ENCODE measurements around the gene CCNJL. TPM values are rescaled to one million over a fixed set of nuclear protein-coding genes. Genes with fewer than 3 reads are reported as not detected.

The CCNJL gene
- total RNA-seq, 1 donor from 2014 or later, result 11.4 TPM

- no peak overlapping the region for H3K4me3 Mint-ChIP-seq (ENCODE audit: unreplicated experiment)
- no peaks in the 10 kb centered on the region for H3K9me3 Mint-ChIP-seq (ENCODE audit: low read depth)
- peak; percentile 85 for DNase-seq (ENCODE audit: low spot score)
- no peak for TF ChIP-seq CTCF (IDR thresholded peaks at IDR 0.05)
- peaks cover 11% of the 10 kb centered on the region for H3K4me1 Mint-ChIP-seq (ENCODE audit: low read depth)
- peaks cover 11% of the 10 kb centered on the region for H3K36me3 Mint-ChIP-seq (ENCODE audit: low read depth)
- no peaks in the 10 kb centered on the region for H3K27me3 Mint-ChIP-seq (ENCODE audit: low read depth)
- no peak overlapping the region for H3K27ac Mint-ChIP-seq (ENCODE audit: unreplicated experiment)
These were observed 31.8 kb downstream of the CCNJL start for GRCh38 chr5:160280384-160281095.

DNA sequence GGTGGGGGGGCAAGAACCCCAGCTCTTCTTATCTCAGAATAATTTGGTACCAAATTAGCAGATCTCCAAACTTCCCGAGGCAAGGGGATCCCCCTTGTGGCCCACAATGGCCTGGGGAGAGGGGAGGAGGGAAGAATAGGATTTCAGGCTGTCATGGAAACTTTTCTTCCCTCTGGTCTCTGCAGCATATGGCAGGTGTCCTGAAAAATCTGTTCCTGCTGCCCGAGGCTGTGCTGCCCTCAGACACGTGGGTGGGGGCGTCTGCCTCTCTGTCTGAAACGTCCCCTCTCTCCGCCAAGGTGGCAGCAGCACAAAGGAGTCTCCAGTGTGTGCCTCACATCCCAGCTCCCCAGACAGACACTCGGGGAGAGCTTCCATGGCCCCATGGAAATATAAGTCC is 34.0 kb downstream of the CCNJL start:
- H3K36me3 Mint-ChIP-seq (ENCODE audit: low read depth), result peaks cover 10% of the 10 kb centered on the region
- H3K4me1 Mint-ChIP-seq (ENCODE audit: low read depth), result peaks cover 17% of the 10 kb centered on the region
- TF ChIP-seq CTCF (IDR thresholded peaks at IDR 0.05), result no peak
- DNase-seq (ENCODE audit: low spot score), result no peak
- H3K4me3 Mint-ChIP-seq (ENCODE audit: unreplicated experiment), result no peak overlapping the region
- no peaks in the 10 kb centered on the region for H3K9me3 Mint-ChIP-seq (ENCODE audit: low read depth)
- no peaks in the 10 kb centered on the region for H3K27me3 Mint-ChIP-seq (ENCODE audit: low read depth)
- H3K27ac Mint-ChIP-seq (ENCODE audit: unreplicated experiment), result no peak overlapping the region

- TF ChIP-seq CTCF (IDR thresholded peaks at IDR 0.05), result no peak
- H3K4me3 Mint-ChIP-seq (ENCODE audit: unreplicated experiment), result no peak overlapping the region
- H3K9me3 Mint-ChIP-seq (ENCODE audit: low read depth), result no peaks in the 10 kb centered on the region
- peaks cover 8% of the 10 kb centered on the region for H3K36me3 Mint-ChIP-seq (ENCODE audit: low read depth)
- H3K27me3 Mint-ChIP-seq (ENCODE audit: low read depth), result no peaks in the 10 kb centered on the region
- peaks cover 28% of the 10 kb centered on the region for H3K4me1 Mint-ChIP-seq (ENCODE audit: low read depth)
- DNase-seq (ENCODE audit: low spot score), result no peak
- H3K27ac Mint-ChIP-seq (ENCODE audit: unreplicated experiment), result no peak overlapping the region
These were observed 37.9 kb downstream of the CCNJL start for GRCh38 chr5:160274483-160274931.

GRCh38 chr5:160272889-160273288 is 39.5 kb downstream of the CCNJL start:
- H3K27ac Mint-ChIP-seq (ENCODE audit: unreplicated experiment), result no peak overlapping the region
- TF ChIP-seq CTCF (IDR thresholded peaks at IDR 0.05), result no peak
- no peak for DNase-seq (ENCODE audit: low spot score)
- no peaks in the 10 kb centered on the region for H3K27me3 Mint-ChIP-seq (ENCODE audit: low read depth)
- peaks cover 28% of the 10 kb centered on the region for H3K4me1 Mint-ChIP-seq (ENCODE audit: low read depth)
- no peak overlapping the region for H3K4me3 Mint-ChIP-seq (ENCODE audit: unreplicated experiment)
- peaks cover 7% of the 10 kb centered on the region for H3K36me3 Mint-ChIP-seq (ENCODE audit: low read depth)
- no peaks in the 10 kb centered on the region for H3K9me3 Mint-ChIP-seq (ENCODE audit: low read depth)

- H3K27ac Mint-ChIP-seq (ENCODE audit: unreplicated experiment), result no peak overlapping the region
These were observed 40.1 kb downstream of the CCNJL start for GRCh38 chr5:160272264-160272663.

More at GRCh38 chr5:160272264-160272663, 40.1 kb downstream of the CCNJL start:
- Mint-ChIP-seq H3K4me3 (ENCODE audit: unreplicated experiment) (no peak overlapping the region), H3K9me3 (ENCODE audit: low read depth) (no peaks in the 10 kb centered on the region), H3K27me3 (ENCODE audit: low read depth) (no peaks in the 10 kb centered on the region), H3K36me3 (ENCODE audit: low read depth) (peaks cover 7% of the 10 kb centered on the region), H3K4me1 (ENCODE audit: low read depth) (peaks cover 28% of the 10 kb centered on the region)
- DNase-seq (ENCODE audit: low spot score), result no peak
- TF ChIP-seq CTCF (IDR thresholded peaks at IDR 0.05), result no peak
